Melanocyte of skin (primary cell): Measurements from ENCODE around the gene MON2. TPM values are rescaled to one million over a fixed set of nuclear protein-coding genes. Genes with fewer than 3 reads are reported as not detected.

Experiments
- small RNA-seq, 2 donors: library from RNA; depleted of rRNA; stranded (forward); fragments of <200 nt; gene quantifications; one replicate each; pipeline ENCODE3, GENCODE V24; 2012
- total RNA-seq, 2 donors: library from RNA; depleted of rRNA; stranded (reverse); fragments of >200 nt; gene quantifications; 2 replicates each; pipeline ENCODE4 v1.2.3, GENCODE V29; 2012

The MON2 gene
- 10 to 100 TPM; 32.7 to 38.6 TPM for total RNA-seq

GRCh38 chr12:62466594-62467491 is at the start of gene MON2:
TSS of gene MON2 (plus strand) at chr12:62466826. CDS start at chr12:62467208, 382 bp downstream.

Small RNAs within 50 kb of the gene (small RNA-seq; reads per million reads assigned to genes)
- gene MIRLET7I (7,285 to 17,184 reads per million in 2 donors), gene RNU6-399P (0 reads per million in 2 donors)

Other genes starting within 250 kb of the MON2 start
- gene USP15, start 206.4 kb upstream of the MON2 start, total RNA-seq, result 10 to 100 TPM; 58.3 to 69.2 TPM